GM21786 (cell line): ENCODE data around the gene ANKRD11.

Experiments
- ATAC-seq: cut with Tn5 transposase; IDR thresholded peaks from one replicate; pipeline ENCODE4 v1.9.1; 2021; ENCODE audit not compliant: unreplicated experiment

ANKRD11 gene

DNA sequence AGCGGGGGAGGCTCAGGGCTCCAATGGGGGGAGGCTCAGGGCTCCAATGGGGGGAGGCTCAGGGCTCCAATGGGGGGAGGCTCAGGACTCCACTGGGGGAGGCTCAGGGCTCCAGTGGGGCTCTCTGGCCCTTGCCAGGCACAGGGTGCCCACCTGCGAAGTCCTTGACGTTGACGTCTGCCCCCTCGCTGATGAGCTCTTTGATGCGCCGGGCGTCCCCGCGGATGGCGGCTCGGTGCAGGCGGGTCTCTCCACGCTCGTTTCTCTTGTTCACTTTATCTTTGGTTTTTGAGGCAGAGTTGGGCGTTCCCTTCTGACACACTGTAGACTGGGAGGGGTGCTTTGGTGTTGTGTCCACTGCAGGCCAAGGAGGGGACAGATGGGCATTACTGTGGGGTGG is 199.9 kb downstream of the ANKRD11 start:
- ATAC-seq = no peak

DNA sequence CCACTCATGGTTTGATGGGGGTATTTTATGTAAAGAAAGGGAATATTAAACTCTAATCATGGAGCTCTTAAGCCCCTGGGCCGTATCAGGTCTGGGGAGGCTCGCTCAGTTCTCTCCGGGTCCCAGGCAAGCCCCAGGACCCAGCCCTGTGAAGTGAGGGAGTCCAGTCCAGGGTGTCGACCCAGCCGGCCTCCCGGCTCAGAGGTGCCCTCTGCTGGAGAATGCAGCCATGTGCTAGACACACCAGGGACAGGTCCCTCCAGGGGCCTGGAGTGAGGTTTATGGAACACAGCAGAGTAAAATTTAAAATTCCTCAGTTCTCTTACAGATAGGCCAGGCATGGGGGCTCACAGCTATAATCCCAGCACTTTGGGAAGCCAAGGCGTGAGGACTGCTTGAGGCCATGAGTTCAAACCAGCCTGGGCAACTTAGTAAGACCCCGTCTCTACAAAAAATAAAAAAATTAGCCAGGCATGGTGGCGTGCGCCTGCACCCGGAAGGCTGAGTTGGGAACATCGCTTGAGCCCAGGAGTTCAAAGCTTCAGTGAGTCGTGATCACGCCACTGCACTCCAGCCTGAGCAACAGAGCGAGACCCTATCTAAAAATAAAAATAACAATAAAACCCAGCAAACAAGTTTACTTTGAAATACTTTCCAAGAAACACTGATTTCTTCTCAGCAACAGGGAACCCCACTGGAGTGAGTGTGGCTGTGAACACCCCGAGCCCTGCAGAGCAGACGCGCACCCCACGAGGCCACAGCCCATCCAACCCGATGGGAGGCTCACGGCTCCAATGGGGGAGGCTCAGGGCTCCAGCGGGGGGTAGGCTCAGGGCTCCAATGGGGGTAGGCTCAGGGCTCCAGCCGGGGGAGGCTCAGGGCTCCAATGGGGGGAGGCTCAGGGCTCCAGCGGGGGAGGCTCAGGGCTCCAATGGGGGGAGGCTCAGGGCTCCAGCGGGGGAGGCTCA is 200.6 kb downstream of the ANKRD11 start:
- ATAC-seq = no peak

GRCh38 chr16:89288966-89289365 is 201.4 kb downstream of the ANKRD11 start:
- no peak for ATAC-seq

GRCh38 chr16:89288577-89288844 is 201.8 kb downstream of the ANKRD11 start:
- no peak for ATAC-seq

- ATAC-seq = no peak
Measured at GRCh38 chr16:89287777-89288576, 202.4 kb downstream of the ANKRD11 start.

DNA sequence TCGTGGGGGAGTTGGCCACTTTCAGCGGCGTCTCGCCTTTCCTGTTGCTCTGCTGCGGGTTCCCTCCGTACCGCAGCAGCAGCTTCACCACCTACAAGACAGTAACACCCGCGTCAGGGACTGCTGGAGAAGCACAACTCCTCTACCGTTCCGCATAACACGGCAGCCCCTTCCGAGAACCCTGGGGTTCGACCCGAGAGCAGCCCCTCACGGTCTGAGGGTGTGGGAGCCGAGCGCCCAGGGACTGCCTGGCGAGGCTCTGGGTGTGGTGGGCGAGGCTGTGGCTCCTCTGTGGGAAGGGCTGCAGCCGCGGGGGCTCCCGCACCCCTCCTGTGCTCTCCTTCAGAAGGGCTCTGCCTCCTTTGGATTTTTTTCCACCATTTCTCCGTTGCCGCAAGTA is 204.3 kb downstream of the ANKRD11 start:
- no peak for ATAC-seq

DNA sequence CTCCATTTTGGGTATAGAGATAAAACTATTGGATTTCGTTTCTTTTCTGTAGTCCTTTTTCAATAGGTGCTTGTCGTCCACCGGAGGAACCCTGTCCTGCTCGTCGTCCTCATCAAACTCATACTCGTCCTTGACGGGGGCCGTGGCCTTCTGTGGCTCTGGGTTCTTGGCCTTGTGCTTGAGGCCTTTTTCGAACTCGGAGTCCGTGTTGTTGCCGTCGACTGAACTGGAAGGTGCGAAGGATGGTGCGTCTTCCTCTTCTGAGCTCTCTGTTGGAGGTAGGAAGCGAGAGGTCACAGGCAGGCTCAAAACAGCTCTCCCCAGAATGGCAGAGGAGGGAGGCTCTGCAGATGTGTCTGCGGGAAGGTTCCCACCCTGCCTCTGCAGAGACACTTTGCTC is 205.0 kb downstream of the ANKRD11 start:
- no peak for ATAC-seq

DNA sequence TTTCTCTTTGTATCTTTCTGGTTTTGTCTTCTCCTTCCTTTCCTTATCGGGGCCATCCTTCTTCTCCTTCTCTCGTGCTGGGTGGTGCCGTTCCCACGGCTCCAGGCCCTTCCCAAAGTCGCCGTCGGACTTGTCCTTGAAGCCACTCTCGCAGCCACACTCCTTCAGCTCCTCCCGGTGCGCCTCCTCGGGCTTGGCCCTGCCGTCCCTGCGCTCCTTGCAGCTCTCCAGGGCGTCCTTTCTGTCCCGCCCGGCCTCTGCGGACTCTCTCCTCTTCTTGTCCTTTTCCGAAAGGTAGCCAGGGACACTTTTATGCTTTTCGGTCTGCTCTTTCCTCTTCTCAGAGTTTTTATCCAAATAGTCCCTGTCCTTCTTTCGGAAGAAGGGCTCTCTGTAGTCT is 206.9 kb downstream of the ANKRD11 start:
- ATAC-seq = no peak

- no peak for ATAC-seq
Measured at GRCh38 chr16:89282523-89282922, 207.8 kb downstream of the ANKRD11 start.

DNA sequence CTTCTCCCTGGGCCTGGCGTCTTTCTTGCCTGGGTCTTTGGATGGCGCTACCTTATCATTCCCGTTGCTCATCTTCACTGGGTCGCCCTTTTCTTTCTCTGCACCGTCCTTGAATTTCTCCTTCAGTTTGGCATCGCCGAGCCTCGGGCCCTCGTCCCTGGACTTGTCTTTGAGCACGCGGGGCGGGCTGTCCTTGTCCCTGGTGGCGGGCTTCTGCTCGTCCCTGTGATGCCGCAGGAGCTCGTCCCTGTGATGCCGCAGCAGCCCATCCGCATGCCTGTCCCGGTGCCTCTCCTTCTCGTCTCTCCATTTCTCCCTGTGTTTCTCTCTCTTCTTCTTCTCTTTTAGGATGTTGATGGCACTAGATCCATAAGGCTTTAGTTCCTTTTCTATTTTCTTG is 208.5 kb downstream of the ANKRD11 start:
- no peak for ATAC-seq

GRCh38 chr16:89281189-89281577 is 209.2 kb downstream of the ANKRD11 start:
- ATAC-seq = no peak

- ATAC-seq = no peak
Measured at GRCh38 chr16:89280546-89281188, 209.7 kb downstream of the ANKRD11 start.

DNA sequence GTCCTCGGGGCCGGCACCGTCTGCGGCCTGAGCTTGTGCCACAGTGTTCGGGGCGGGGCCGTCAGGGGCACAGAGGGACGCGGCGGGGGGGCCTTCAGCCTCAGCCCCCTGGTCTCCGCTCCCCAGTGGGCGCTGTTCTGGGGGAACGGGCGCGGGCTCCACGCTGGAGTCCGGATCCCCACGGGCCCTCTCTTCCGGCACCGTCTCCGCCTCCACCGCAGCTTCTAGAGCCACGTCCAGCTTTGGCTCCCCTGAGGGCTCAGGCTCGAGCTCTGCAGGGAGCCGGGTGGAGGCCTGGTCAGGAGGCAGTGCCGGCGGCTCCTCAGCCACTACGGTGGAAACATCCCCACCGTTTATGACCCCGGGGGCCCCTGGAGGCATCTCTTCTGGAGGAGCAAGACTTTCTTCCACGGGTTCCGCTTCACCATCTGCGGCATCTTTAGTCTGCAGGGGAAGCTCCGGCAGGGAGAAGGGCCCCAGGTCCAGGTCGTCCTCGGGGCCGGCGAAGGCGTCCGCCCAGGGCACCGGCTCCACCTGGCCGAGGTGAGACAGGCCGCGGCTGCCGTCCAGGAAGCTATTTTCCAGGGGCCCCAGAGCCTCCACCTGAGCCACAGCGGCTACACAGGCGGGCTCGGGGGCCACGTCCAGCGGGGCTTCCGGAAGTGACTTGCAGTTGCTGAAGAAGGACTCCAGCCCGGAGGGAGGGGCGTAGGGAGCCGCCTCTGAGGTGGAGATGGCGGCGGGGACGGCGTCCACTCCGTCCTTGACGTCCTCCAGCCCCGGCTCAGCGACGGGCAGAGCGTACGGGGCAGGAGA is 210.5 kb downstream of the ANKRD11 start:
- no peak for ATAC-seq

GRCh38 chr16:89278441-89279240 is 211.7 kb downstream of the ANKRD11 start:
- no peak for ATAC-seq

- no peak for ATAC-seq
Measured at GRCh38 chr16:89277641-89278341, 212.6 kb downstream of the ANKRD11 start.

GRCh38 chr16:89277049-89277448 is 213.3 kb downstream of the ANKRD11 start:
- no peak for ATAC-seq

DNA sequence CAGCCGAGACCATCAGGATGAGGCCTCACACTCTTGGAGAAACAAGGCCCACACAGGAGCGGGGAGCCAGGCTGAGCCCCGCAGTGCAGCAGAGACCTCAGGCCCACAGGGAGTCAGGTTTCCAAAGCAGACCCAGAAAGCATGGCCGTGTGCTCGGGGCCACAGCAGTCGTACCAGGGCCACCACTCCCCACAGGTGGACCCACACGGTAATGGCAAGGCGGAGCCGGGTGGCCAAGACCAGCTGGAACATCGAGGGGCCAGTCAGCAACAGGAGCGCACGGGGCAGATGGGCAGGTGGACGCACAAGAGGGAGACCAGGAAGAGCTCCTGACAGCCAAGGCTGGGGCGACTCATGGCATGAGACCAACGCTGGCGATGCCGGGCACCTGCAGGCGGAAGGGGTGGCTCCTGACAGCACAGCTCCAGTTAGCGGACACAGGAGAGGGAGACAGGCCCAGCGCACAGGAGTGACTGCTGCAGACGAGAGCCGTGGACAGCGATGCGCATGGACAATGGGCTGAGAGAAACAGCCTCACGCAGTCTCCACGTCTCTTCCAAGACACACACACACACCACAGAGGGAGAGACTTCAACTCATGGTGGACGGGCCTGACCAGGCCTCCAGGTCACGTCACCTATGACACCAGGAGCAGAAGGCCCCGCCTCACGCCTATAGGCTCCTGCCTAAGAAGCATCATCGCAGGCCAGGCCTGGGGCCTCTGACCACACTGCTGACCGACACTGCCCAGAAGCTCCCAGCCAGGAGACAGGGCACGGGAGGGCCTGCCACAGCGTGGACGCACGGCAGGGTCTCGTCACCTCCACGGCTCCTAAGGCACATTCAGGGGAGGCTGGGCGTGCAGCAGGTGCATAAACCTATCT is 214.3 kb downstream of the ANKRD11 start:
- no peak for ATAC-seq

- ATAC-seq = no peak
Measured at GRCh38 chr16:89275284-89275584, 215.1 kb downstream of the ANKRD11 start.
